DND-41 (cell line): ENCODE measurements around the gene TMEM74B.

ENCODE experiments used
- EZH2 ChIP-seq: IDR thresholded peaks from 3 replicates; pipeline ENCODE4 v1.6.1; 2012; ENCODE audit warnings: borderline replicate concordance, low read depth, mild to moderate bottlenecking, moderate library complexity, low read length, inconsistent platforms; ENCODE audit not compliant: severe bottlenecking
- TF ChIP-seq, protein P1 (sequence below): IDR thresholded peaks from 2 replicates; pipeline ENCODE4 v1.5.1; 2012; ENCODE audit warnings: borderline replicate concordance, low read length, moderate library complexity, mild to moderate bottlenecking; ENCODE audit not compliant: poor library complexity, severe bottlenecking; ENCODE audit errors: extremely low read depth

DNA sequence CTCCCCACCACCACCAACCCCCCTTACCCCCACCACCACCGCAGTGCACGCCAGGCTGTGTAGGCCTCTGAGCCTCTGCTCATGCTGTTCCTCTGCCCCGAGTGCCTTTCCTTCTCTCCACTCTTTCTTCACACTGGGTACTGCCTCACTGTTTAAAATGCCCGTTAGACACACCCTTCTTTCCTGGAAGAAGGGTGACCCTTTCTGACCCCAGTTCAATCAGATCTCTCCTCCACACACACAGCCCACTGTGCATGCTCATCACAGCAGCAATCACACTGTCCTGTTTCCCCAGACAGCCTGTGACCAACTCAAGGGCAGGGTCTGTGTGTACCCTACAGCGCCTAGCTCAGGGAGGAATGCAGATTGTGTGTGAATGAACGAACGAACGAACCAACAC, 10.0 kb downstream of the TMEM74B start:
- no peak for TF ChIP-seq EZH2
- TF ChIP-seq, protein P1, sequence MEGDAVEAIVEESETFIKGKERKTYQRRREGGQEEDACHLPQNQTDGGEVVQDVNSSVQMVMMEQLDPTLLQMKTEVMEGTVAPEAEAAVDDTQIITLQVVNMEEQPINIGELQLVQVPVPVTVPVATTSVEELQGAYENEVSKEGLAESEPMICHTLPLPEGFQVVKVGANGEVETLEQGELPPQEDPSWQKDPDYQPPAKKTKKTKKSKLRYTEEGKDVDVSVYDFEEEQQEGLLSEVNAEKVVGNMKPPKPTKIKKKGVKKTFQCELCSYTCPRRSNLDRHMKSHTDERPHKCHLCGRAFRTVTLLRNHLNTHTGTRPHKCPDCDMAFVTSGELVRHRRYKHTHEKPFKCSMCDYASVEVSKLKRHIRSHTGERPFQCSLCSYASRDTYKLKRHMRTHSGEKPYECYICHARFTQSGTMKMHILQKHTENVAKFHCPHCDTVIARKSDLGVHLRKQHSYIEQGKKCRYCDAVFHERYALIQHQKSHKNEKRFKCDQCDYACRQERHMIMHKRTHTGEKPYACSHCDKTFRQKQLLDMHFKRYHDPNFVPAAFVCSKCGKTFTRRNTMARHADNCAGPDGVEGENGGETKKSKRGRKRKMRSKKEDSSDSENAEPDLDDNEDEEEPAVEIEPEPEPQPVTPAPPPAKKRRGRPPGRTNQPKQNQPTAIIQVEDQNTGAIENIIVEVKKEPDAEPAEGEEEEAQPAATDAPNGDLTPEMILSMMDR = no peak
